ENCODE measurements around the gene FAM237B.
"Not testable (repeated sequence)": the region's sequence is repeated elsewhere in the genome, so short reads cannot be mapped to it uniquely, and the experiment has no call there.

FAM237B gene

GRCh38 chr7:90337106-90337505, 16.0 kb upstream of the FAM237B start:
- no peaks in the 10 kb centered on the region for H3K36me3 ChIP-seq
- H3K9ac ChIP-seq: no peak overlapping the region
- H4K20me1 ChIP-seq: no peaks in the 10 kb centered on the region
- H3K4me3 ChIP-seq: no peak overlapping the region
- H3K9me3 ChIP-seq (replicated peaks in 1 of 11): peaks cover 6 to 22% (median 14%) of the 10 kb centered on the region in 11 experiments; a peak in 19 of 22 replicates
- no peak overlapping the region for H3K4me2 ChIP-seq
- H3K4me1 ChIP-seq: no peaks in the 10 kb centered on the region
- TF ChIP-seq Cebpa-rat (IDR thresholded peaks at IDR 0.05): no peak
- H3K27me3 ChIP-seq: no peaks in the 10 kb centered on the region
- H3K27ac ChIP-seq: no peak overlapping the region

- H3K4me3 ChIP-seq, H3K4me1 ChIP-seq, H3K27ac ChIP-seq, H4K20me1 ChIP-seq, H3K4me2 ChIP-seq, H3K36me3 ChIP-seq, H3K27me3 ChIP-seq, H3K9ac ChIP-seq: not testable (repeated sequence)
- peaks cover 6 to 22% (median 14%) of the 10 kb centered on the region in 11 experiments; a peak in 19 of 22 replicates for H3K9me3 ChIP-seq (replicated peaks in 1 of 11)
Measured at GRCh38 chr7:90334926-90335325, 13.8 kb upstream of the FAM237B start.

- H3K27ac ChIP-seq: no peak overlapping the region
- no peak overlapping the region for H3K9ac ChIP-seq
- no peaks in the 10 kb centered on the region for H4K20me1 ChIP-seq
- H3K4me1 ChIP-seq: no peaks in the 10 kb centered on the region
- no peaks in the 10 kb centered on the region for H3K36me3 ChIP-seq
- no peak for TF ChIP-seq Cebpa-rat (IDR thresholded peaks at IDR 0.05)
- H3K9me3 ChIP-seq (replicated peaks in 1 of 11): peaks cover 6 to 22% (median 14%) of the 10 kb centered on the region in 11 experiments; a peak in 19 of 22 replicates
- H3K4me3 ChIP-seq: no peak overlapping the region
- H3K4me2 ChIP-seq: no peak overlapping the region
- no peaks in the 10 kb centered on the region for H3K27me3 ChIP-seq
Measured at GRCh38 chr7:90334193-90334843, 13.2 kb upstream of the FAM237B start.

GRCh38 chr7:90326500-90326899, 5.4 kb upstream of the FAM237B start:
- H3K4me2 ChIP-seq: no peak overlapping the region
- H3K9ac ChIP-seq: no peak overlapping the region
- H3K27ac ChIP-seq: no peak overlapping the region
- H3K36me3 ChIP-seq: no peaks in the 10 kb centered on the region
- H3K9me3 ChIP-seq (replicated peaks in 1 of 11): peaks cover 1 to 8% (median 5%) of the 10 kb centered on the region in 11 experiments; a peak in 16 of 22 replicates
- H3K4me1 ChIP-seq: no peaks in the 10 kb centered on the region
- no peak overlapping the region for H3K4me3 ChIP-seq
- TF ChIP-seq Cebpa-rat (IDR thresholded peaks at IDR 0.05): no peak
- H3K27me3 ChIP-seq: no peaks in the 10 kb centered on the region
- no peaks in the 10 kb centered on the region for H4K20me1 ChIP-seq

- H3K4me2 ChIP-seq: no peak overlapping the region
- no peaks in the 10 kb centered on the region for H3K27me3 ChIP-seq
Measured at GRCh38 chr7:90322837-90323236, 1.7 kb upstream of the FAM237B start.

GRCh38 chr7:90320418-90320800, 695 bp downstream of the FAM237B start:
- no peaks in the 10 kb centered on the region for H3K4me1 ChIP-seq
- no peaks in the 10 kb centered on the region for H3K27me3 ChIP-seq
- H3K9ac ChIP-seq: no peak overlapping the region
- no peaks in the 10 kb centered on the region; a peak in 1 of 22 replicates for H3K36me3 ChIP-seq
- H3K4me2 ChIP-seq: no peak overlapping the region
- no peak overlapping the region for H3K27ac ChIP-seq
- TF ChIP-seq Cebpa-rat (IDR thresholded peaks at IDR 0.05): no peak
- H3K9me3 ChIP-seq (replicated peaks in 1 of 11): peaks cover 13 to 21% (median 18%) of the 10 kb centered on the region in 11 experiments
- no peaks in the 10 kb centered on the region for H4K20me1 ChIP-seq
- H3K4me3 ChIP-seq: no peak overlapping the region

More at GRCh38 chr7:90322837-90323236, 1.7 kb upstream of the FAM237B start:
- Histone ChIP-seq H3K36me3 (no peaks in the 10 kb centered on the region; a peak in 1 of 22 replicates), H3K4me3 (no peak overlapping the region), H4K20me1 (no peaks in the 10 kb centered on the region), H3K27ac (no peak overlapping the region), H3K9ac (no peak overlapping the region), H3K4me1 (no peaks in the 10 kb centered on the region), H3K9me3 (replicated peaks in 1 of 11) (peaks cover 13 to 21% (median 18%) of the 10 kb centered on the region in 11 experiments)
- TF ChIP-seq Cebpa-rat (IDR thresholded peaks at IDR 0.05): no peak

- Histone ChIP-seq H3K4me1 (no peaks in the 10 kb centered on the region), H3K9me3 (replicated peaks in 1 of 11) (peaks cover 13 to 21% (median 18%) of the 10 kb centered on the region in 11 experiments), H4K20me1 (no peaks in the 10 kb centered on the region), H3K9ac (no peak overlapping the region), H3K27me3 (no peaks in the 10 kb centered on the region), H3K4me3 (no peak overlapping the region), H3K27ac (no peak overlapping the region), H3K36me3 (no peaks in the 10 kb centered on the region; a peak in 1 of 22 replicates), H3K4me2 (no peak overlapping the region)
- TF ChIP-seq Cebpa-rat (IDR thresholded peaks at IDR 0.05): no peak
Measured at GRCh38 chr7:90320014-90320413, 1.1 kb downstream of the FAM237B start.

GRCh38 chr7:90313907-90314306, 7.2 kb downstream of the FAM237B start:
- no peaks in the 10 kb centered on the region for H3K4me1 ChIP-seq
- H3K4me3 ChIP-seq: no peak overlapping the region
- no peaks in the 10 kb centered on the region for H4K20me1 ChIP-seq
- H3K9ac ChIP-seq: no peak overlapping the region
- H3K9me3 ChIP-seq (replicated peaks in 1 of 11): no peaks in the 10 kb centered on the region
- no peak overlapping the region for H3K4me2 ChIP-seq
- no peaks in the 10 kb centered on the region for H3K36me3 ChIP-seq
- H3K27me3 ChIP-seq: no peaks in the 10 kb centered on the region
- no peak for TF ChIP-seq Cebpa-rat (IDR thresholded peaks at IDR 0.05)
- H3K27ac ChIP-seq: no peak overlapping the region

- no peak overlapping the region for H3K9ac ChIP-seq
- H3K36me3 ChIP-seq: no peaks in the 10 kb centered on the region
- H3K9me3 ChIP-seq (replicated peaks in 1 of 11): no peaks in the 10 kb centered on the region
- no peak for TF ChIP-seq Cebpa-rat (IDR thresholded peaks at IDR 0.05)
- H4K20me1 ChIP-seq: no peaks in the 10 kb centered on the region
- no peak overlapping the region for H3K4me3 ChIP-seq
- no peaks in the 10 kb centered on the region for H3K4me1 ChIP-seq
- no peak overlapping the region for H3K27ac ChIP-seq
- no peaks in the 10 kb centered on the region for H3K27me3 ChIP-seq
- no peak overlapping the region for H3K4me2 ChIP-seq
Measured at GRCh38 chr7:90312745-90313144, 8.4 kb downstream of the FAM237B start.

- Histone ChIP-seq H3K4me2 (no peak overlapping the region), H4K20me1 (no peaks in the 10 kb centered on the region), H3K27me3 (no peaks in the 10 kb centered on the region), H3K27ac (no peak overlapping the region), H3K9me3 (replicated peaks in 1 of 11) (no peaks in the 10 kb centered on the region), H3K9ac (no peak overlapping the region), H3K4me1 (no peaks in the 10 kb centered on the region), H3K4me3 (no peak overlapping the region), H3K36me3 (no peaks in the 10 kb centered on the region)
- no peak for TF ChIP-seq Cebpa-rat (IDR thresholded peaks at IDR 0.05)
Measured at GRCh38 chr7:90311175-90311574, 9.9 kb downstream of the FAM237B start.

All from BLaER1 treated with 17β-estradiol and CSF1 and Interleukin-3, amounts not matched to agents 10 nM and 100 nM (cell line).